ENCODE data around the gene TPD52L1.
"Not testable (repeated sequence)": the region's sequence is repeated elsewhere in the genome, so short reads cannot be mapped to it uniquely, and the experiment has no call there.

The TPD52L1 gene

GRCh38 chr6:125155344-125155743, 1.8 kb downstream of the TPD52L1 start:
- no peaks in the 10 kb centered on the region for H3K36me3 ChIP-seq (ENCODE audit: control insufficient read depth, insufficient read depth, low read length)
- no peaks in the 10 kb centered on the region for H3K4me1 ChIP-seq (ENCODE audit: control insufficient read depth, low read depth, low read length)
- no peak overlapping the region for H3K27ac ChIP-seq (ENCODE audit: low read depth, low read length)
- no peaks in the 10 kb centered on the region for H3K27me3 ChIP-seq (ENCODE audit: insufficient read depth, low read length, poor library complexity)
- H3K79me2 ChIP-seq (ENCODE audit: control insufficient read depth, insufficient read depth, low read length) = no peaks in the 10 kb centered on the region
- no peak overlapping the region for H2AK5ac ChIP-seq (ENCODE audit: low read length)
- H3K9ac ChIP-seq (ENCODE audit: low read length) = no peak overlapping the region
- H4K8ac ChIP-seq (ENCODE audit: low read depth, low read length) = no peak overlapping the region
- no peak overlapping the region for H2BK120ac ChIP-seq (ENCODE audit: low read depth, low read length)
- no peak overlapping the region for H3K4me2 ChIP-seq (ENCODE audit: low read length)
- H3K4ac ChIP-seq (ENCODE audit: low read depth, low read length) = no peak overlapping the region
- H4K5ac ChIP-seq (ENCODE audit: low read length) = no peak overlapping the region
- WGBS (ENCODE audit: extremely low coverage, insufficient coverage, low lambda C conversion rate) = no CpG with 5 or more reads among the region's 2 CpGs
- H2BK5ac ChIP-seq (ENCODE audit: low read length) = no peak overlapping the region
- H3K79me1 ChIP-seq (ENCODE audit: low read length) = no peaks in the 10 kb centered on the region
- H3K4me3 ChIP-seq (ENCODE audit: low read length) = no peak overlapping the region
- H3K23ac ChIP-seq (ENCODE audit: low read length) = no peak overlapping the region
- no peak overlapping the region for H3K56ac ChIP-seq (ENCODE audit: low read length)
- no peak for DNase-seq
- H2BK15ac ChIP-seq (replicated peaks; ENCODE audit: low read depth) = no peak overlapping the region
- no peak overlapping the region for H3K18ac ChIP-seq (ENCODE audit: low read length)

GRCh38 chr6:125156496-125156895, 2.9 kb downstream of the TPD52L1 start:
- Histone ChIP-seq H3K4me3 (ENCODE audit: low read length) (no peak overlapping the region), H4K5ac (ENCODE audit: low read length) (no peak overlapping the region), H3K27ac (ENCODE audit: low read depth, low read length) (no peak overlapping the region), H3K79me1 (ENCODE audit: low read length) (no peaks in the 10 kb centered on the region), H2BK5ac (ENCODE audit: low read length) (no peak overlapping the region), H3K4me2 (ENCODE audit: low read length) (no peak overlapping the region), H3K9ac (ENCODE audit: low read length) (no peak overlapping the region), H3K4me1 (ENCODE audit: control insufficient read depth, low read depth, low read length) (no peaks in the 10 kb centered on the region), H4K8ac (ENCODE audit: low read depth, low read length) (no peak overlapping the region), H3K27me3 (ENCODE audit: insufficient read depth, low read length, poor library complexity) (no peaks in the 10 kb centered on the region), H3K79me2 (ENCODE audit: control insufficient read depth, insufficient read depth, low read length) (no peaks in the 10 kb centered on the region), H3K36me3 (ENCODE audit: control insufficient read depth, insufficient read depth, low read length) (no peaks in the 10 kb centered on the region), H3K23ac (ENCODE audit: low read length) (no peak overlapping the region), H2AK5ac (ENCODE audit: low read length) (no peak overlapping the region), H3K56ac (ENCODE audit: low read length) (no peak overlapping the region), H2BK15ac (replicated peaks; ENCODE audit: low read depth) (no peak overlapping the region), H2BK120ac (ENCODE audit: low read depth, low read length) (no peak overlapping the region), H3K4ac (ENCODE audit: low read depth, low read length) (no peak overlapping the region), H3K18ac (ENCODE audit: low read length) (no peak overlapping the region)
- no peak for DNase-seq
- WGBS (ENCODE audit: extremely low coverage, insufficient coverage, low lambda C conversion rate) = no CpG with 5 or more reads among the region's 4 CpGs

- no peak for DNase-seq
- Histone ChIP-seq H3K36me3 (ENCODE audit: control insufficient read depth, insufficient read depth, low read length) (no peaks in the 10 kb centered on the region), H2AK5ac (ENCODE audit: low read length) (no peak overlapping the region), H2BK120ac (ENCODE audit: low read depth, low read length) (no peak overlapping the region), H3K4me3 (ENCODE audit: low read length) (no peak overlapping the region), H3K79me2 (ENCODE audit: control insufficient read depth, insufficient read depth, low read length) (no peaks in the 10 kb centered on the region), H4K5ac (ENCODE audit: low read length) (no peak overlapping the region), H2BK5ac (ENCODE audit: low read length) (no peak overlapping the region), H3K4me1 (ENCODE audit: control insufficient read depth, low read depth, low read length) (no peaks in the 10 kb centered on the region), H4K8ac (ENCODE audit: low read depth, low read length) (no peak overlapping the region), H3K56ac (ENCODE audit: low read length) (no peak overlapping the region), H3K23ac (ENCODE audit: low read length) (no peak overlapping the region), H3K4me2 (ENCODE audit: low read length) (no peak overlapping the region), H3K79me1 (ENCODE audit: low read length) (no peaks in the 10 kb centered on the region), H3K4ac (ENCODE audit: low read depth, low read length) (no peak overlapping the region), H2BK15ac (replicated peaks; ENCODE audit: low read depth) (no peak overlapping the region), H3K27me3 (ENCODE audit: insufficient read depth, low read length, poor library complexity) (no peaks in the 10 kb centered on the region), H3K18ac (ENCODE audit: low read length) (no peak overlapping the region), H3K27ac (ENCODE audit: low read depth, low read length) (no peak overlapping the region), H3K9ac (ENCODE audit: low read length) (no peak overlapping the region)
- no CpG with 5 or more reads among the region's 3 CpGs for WGBS (ENCODE audit: extremely low coverage, insufficient coverage, low lambda C conversion rate)
Observed at GRCh38 chr6:125157280-125157679, 3.7 kb downstream of the TPD52L1 start.

GRCh38 chr6:125157725-125158124, 4.2 kb downstream of the TPD52L1 start:
- Histone ChIP-seq H3K79me2 (ENCODE audit: control insufficient read depth, insufficient read depth, low read length) (no peaks in the 10 kb centered on the region), H3K27me3 (ENCODE audit: insufficient read depth, low read length, poor library complexity) (no peaks in the 10 kb centered on the region), H3K4me1 (ENCODE audit: control insufficient read depth, low read depth, low read length) (no peaks in the 10 kb centered on the region), H3K9ac (ENCODE audit: low read length) (no peak overlapping the region), H3K23ac (ENCODE audit: low read length) (no peak overlapping the region), H3K18ac (ENCODE audit: low read length) (no peak overlapping the region), H4K5ac (ENCODE audit: low read length) (no peak overlapping the region), H2AK5ac (ENCODE audit: low read length) (no peak overlapping the region), H3K4me2 (ENCODE audit: low read length) (no peak overlapping the region), H2BK120ac (ENCODE audit: low read depth, low read length) (no peak overlapping the region), H4K8ac (ENCODE audit: low read depth, low read length) (no peak overlapping the region), H3K56ac (ENCODE audit: low read length) (no peak overlapping the region), H3K4me3 (ENCODE audit: low read length) (no peak overlapping the region), H3K36me3 (ENCODE audit: control insufficient read depth, insufficient read depth, low read length) (no peaks in the 10 kb centered on the region), H3K79me1 (ENCODE audit: low read length) (no peaks in the 10 kb centered on the region), H2BK5ac (ENCODE audit: low read length) (no peak overlapping the region), H2BK15ac (replicated peaks; ENCODE audit: low read depth) (no peak overlapping the region), H3K4ac (ENCODE audit: low read depth, low read length) (no peak overlapping the region), H3K27ac (ENCODE audit: low read depth, low read length) (no peak overlapping the region)
- peak; percentile 22 for DNase-seq
- WGBS (ENCODE audit: extremely low coverage, insufficient coverage, low lambda C conversion rate) = no CpG with 5 or more reads among the region's 9 CpGs

DNA sequence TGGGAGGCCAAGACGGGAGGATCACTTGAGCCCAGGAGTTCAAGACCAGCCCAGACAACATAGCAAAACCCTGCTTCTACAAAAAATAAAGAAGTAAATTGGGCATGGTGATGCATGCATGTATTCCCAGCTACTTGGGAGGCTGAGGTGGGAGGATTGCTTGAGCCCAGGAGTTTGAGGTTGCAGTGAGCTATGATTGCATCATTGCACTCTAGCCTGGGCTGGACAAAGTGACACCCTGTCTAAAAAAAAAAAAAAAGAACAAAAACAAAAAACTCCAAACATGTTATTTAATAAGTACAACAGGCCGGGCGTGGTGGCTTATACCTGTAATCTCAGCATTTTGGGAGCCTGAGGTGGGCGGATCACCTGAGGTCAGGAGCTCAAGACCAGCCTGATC, 9.8 kb downstream of the TPD52L1 start:
- not testable (repeated sequence) for H3K4me2 ChIP-seq (ENCODE audit: low read length); H3K27ac ChIP-seq (ENCODE audit: low read depth, low read length); H4K5ac ChIP-seq (ENCODE audit: low read length); H3K4ac ChIP-seq (ENCODE audit: low read depth, low read length); H3K79me2 ChIP-seq (ENCODE audit: control insufficient read depth, insufficient read depth, low read length); H2BK5ac ChIP-seq (ENCODE audit: low read length); H3K56ac ChIP-seq (ENCODE audit: low read length); H2BK120ac ChIP-seq (ENCODE audit: low read depth, low read length); H3K9ac ChIP-seq (ENCODE audit: low read length); H2BK15ac ChIP-seq (replicated peaks; ENCODE audit: low read depth); DNase-seq; H3K4me1 ChIP-seq (ENCODE audit: control insufficient read depth, low read depth, low read length); H3K27me3 ChIP-seq (ENCODE audit: insufficient read depth, low read length, poor library complexity); H3K23ac ChIP-seq (ENCODE audit: low read length); H3K36me3 ChIP-seq (ENCODE audit: control insufficient read depth, insufficient read depth, low read length); H2AK5ac ChIP-seq (ENCODE audit: low read length); H3K18ac ChIP-seq (ENCODE audit: low read length); H3K4me3 ChIP-seq (ENCODE audit: low read length); H4K8ac ChIP-seq (ENCODE audit: low read depth, low read length); H3K79me1 ChIP-seq (ENCODE audit: low read length)
- WGBS (ENCODE audit: extremely low coverage, insufficient coverage, low lambda C conversion rate) = no CpG with 5 or more reads among the region's 4 CpGs

- Histone ChIP-seq H2BK15ac (replicated peaks; ENCODE audit: low read depth) (no peak overlapping the region), H3K36me3 (ENCODE audit: control insufficient read depth, insufficient read depth, low read length) (no peaks in the 10 kb centered on the region), H4K5ac (ENCODE audit: low read length) (no peak overlapping the region), H3K79me1 (ENCODE audit: low read length) (no peaks in the 10 kb centered on the region), H2BK5ac (ENCODE audit: low read length) (no peak overlapping the region), H3K56ac (ENCODE audit: low read length) (no peak overlapping the region), H3K4ac (ENCODE audit: low read depth, low read length) (no peak overlapping the region), H3K9ac (ENCODE audit: low read length) (no peak overlapping the region), H3K27ac (ENCODE audit: low read depth, low read length) (no peak overlapping the region), H2BK120ac (ENCODE audit: low read depth, low read length) (no peak overlapping the region), H4K8ac (ENCODE audit: low read depth, low read length) (no peak overlapping the region), H3K27me3 (ENCODE audit: insufficient read depth, low read length, poor library complexity) (no peaks in the 10 kb centered on the region), H3K4me2 (ENCODE audit: low read length) (no peak overlapping the region), H3K4me1 (ENCODE audit: control insufficient read depth, low read depth, low read length) (no peaks in the 10 kb centered on the region), H2AK5ac (ENCODE audit: low read length) (no peak overlapping the region), H3K4me3 (ENCODE audit: low read length) (no peak overlapping the region), H3K79me2 (ENCODE audit: control insufficient read depth, insufficient read depth, low read length) (no peaks in the 10 kb centered on the region), H3K23ac (ENCODE audit: low read length) (no peak overlapping the region), H3K18ac (ENCODE audit: low read length) (no peak overlapping the region)
- DNase-seq = no peak
- WGBS (ENCODE audit: extremely low coverage, insufficient coverage, low lambda C conversion rate) = no CpG with 5 or more reads among the region's 1 CpG
Observed at GRCh38 chr6:125163811-125164210, 10.2 kb downstream of the TPD52L1 start.

Measured in mesendoderm (in vitro differentiated cells).